Stimulated activated CD4-positive, alpha-beta T cell treated with anti-CD3 and anti-CD28 coated beads, Interleukin-4, amount 100 ng/mL, for 1 hour (primary cell): Measurements from ENCODE around the gene DPEP2.
"Not testable (repeated sequence)": the region's sequence is repeated elsewhere in the genome, so short reads cannot be mapped to it uniquely, and the experiment has no call there.

Source experiments
- DNase-seq: peaks from one replicate; pipeline ENCODE4 v3.0.0-alpha.2; 2020

DPEP2 gene

GRCh38 chr16:67975321-67976105 lies 23.8 kb downstream of the DPEP2 start:
- no peak for DNase-seq

DNA sequence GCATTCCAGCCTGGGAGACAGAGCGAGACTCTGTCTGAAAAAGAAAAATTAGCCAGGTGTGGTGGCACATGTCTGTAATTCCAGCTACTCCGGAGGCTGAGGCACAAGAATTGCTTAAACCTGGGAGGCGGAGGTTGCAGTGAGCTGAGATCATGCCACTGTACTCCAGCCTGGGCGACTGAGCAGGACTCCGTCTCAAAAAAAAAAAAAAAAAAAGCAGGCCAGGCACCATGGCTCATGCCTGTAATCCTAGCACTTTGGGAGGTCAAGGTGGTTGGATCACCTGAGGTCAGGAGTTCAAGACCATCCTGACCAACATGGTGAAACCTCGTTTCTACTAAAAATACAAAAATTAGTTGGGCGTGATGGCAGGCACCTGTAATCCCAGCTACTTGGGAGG lies 27.0 kb downstream of the DPEP2 start:
- not testable (repeated sequence) for DNase-seq

DNA sequence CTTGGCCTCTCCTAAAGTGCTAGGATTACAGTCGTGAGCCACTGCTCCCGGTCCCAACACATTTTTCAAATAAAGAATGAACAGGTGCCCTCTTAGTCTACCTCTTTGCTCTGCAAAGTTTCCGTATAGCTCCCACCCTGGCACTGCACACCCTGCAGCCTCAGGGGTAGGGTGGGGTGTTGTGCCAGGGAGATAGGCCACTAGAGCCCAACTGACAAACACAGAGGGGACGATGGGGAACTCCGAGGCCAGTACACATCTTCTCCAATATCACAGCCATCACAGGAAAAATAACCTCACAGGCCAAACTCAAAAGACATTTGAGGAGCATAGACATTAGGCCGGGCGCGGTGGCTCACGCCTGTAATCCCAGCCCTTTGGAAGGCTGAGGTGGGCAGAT lies 28.2 kb downstream of the DPEP2 start:
- DNase-seq = no peak

- no peak for DNase-seq
Observed at GRCh38 chr16:67969254-67970039, 29.8 kb downstream of the DPEP2 start.

GRCh38 chr16:67968400-67969253 lies 30.7 kb downstream of the DPEP2 start, which contains the start of gene SLC12A4:
TSS of gene SLC12A4 (minus strand) at chr16:67968637. CDS start at chr16:67968553, 84 bp downstream.
- DNase-seq = peak; percentile 86

- DNase-seq = peak; percentile 48
Observed at GRCh38 chr16:67967958-67968399, 31.3 kb downstream of the DPEP2 start.

- no peak for DNase-seq
Observed at GRCh38 chr16:67967183-67967957, 31.9 kb downstream of the DPEP2 start.

- DNase-seq = no peak
Observed at GRCh38 chr16:67966549-67967182, 32.6 kb downstream of the DPEP2 start.

DNA sequence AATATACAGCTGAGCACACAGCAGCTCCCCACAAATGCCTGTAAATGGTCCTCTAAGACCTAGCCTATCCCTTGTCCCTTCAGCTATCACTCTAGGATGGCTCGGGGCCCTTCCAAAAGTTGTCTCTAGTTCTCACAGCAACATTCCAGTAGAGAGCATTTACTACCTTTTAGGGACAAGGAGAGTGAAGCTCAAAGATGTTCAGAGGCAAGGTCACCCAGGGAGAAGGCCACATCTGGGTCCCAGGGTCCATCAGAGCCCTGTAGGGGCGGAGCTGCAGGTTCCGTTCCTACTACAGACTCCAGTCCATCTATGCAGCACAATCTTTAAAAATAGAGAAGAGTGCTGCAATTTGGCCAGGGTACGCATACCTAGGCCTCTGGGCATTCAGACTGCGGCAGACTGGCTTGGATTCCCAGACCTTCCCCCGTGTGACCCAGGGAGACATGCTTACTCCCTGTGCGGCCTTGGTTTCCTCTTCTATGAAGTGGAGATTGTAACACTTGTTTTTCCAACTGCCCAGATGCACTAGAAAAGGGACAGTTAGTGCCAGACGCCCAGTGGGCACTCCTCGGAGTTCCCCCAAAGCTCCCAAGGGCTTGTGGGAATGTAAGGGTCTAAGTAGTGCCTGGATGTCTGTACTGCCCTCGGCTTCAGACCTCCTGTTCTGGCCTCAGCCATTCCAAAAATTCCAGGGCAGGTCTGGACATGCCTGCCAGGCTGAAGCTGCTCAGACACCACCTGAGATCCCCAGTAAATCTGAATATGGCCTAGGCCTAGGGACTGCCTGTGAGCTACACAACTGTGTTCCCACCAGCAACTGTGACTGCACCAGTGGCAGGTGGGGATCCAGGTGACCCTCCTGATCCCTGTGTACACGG lies 33.4 kb downstream of the DPEP2 start:
- DNase-seq = no peak

GRCh38 chr16:67964477-67965131 lies 34.7 kb downstream of the DPEP2 start:
- no peak for DNase-seq

DNA sequence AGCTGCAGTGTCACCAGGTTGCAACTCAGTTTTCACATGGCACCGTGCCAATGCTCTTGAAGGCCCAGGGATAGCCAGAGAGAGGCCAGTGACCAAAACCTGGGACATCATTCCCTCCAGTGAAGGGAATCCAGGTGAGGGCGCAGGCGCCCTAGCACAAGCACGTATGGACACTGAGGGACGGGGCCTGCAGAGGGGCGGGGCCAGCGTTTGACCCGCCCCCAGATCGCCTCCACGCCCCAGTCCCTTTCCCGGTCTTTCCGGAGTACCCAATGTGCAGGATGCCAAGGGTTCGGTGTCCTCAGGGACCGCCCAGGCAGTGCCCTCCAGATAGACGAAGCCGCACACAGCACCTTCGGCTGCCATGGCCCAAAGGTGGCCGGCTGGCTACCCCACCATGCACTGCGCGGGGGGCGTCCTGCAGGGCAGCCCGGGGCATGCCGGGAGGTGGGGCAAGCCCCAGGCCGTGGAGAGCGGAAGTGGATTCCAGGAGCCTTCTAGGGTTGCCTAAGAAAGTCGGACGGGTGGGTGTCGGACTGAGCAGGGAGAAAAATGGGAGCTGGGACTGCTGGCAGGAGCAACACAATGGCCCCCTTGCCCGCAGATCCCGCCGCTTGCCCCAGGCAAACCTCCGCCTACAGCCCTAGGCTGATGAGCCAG lies 35.5 kb downstream of the DPEP2 start:
- DNase-seq = no peak

GRCh38 chr16:67963292-67963661 lies 36.0 kb downstream of the DPEP2 start:
- no peak for DNase-seq

GRCh38 chr16:67962135-67962534 lies 37.1 kb downstream of the DPEP2 start:
- DNase-seq = no peak

DNA sequence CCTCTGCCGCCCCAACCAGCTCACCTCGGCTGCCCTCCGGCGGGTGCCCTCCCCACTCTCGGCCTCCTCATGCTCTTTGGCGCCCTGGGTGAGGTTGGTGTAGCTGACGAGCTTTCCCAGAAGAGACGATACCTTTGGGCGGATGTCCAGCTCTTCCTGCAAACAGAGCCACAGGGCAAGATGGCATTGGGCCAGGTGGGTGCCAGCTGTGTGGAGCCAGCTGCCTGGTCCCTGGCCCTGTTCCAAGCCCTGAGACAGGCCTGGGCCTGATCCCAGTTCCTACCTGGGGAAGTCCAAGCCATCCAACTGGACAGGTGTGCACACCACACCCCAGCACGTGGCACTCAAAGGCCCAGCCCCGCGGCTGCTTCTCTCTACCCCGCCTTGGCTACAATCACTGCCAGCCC lies 37.7 kb downstream of the DPEP2 start:
- DNase-seq = no peak

GRCh38 chr16:67959536-67960329 lies 39.6 kb downstream of the DPEP2 start:
- DNase-seq = no peak

DNA sequence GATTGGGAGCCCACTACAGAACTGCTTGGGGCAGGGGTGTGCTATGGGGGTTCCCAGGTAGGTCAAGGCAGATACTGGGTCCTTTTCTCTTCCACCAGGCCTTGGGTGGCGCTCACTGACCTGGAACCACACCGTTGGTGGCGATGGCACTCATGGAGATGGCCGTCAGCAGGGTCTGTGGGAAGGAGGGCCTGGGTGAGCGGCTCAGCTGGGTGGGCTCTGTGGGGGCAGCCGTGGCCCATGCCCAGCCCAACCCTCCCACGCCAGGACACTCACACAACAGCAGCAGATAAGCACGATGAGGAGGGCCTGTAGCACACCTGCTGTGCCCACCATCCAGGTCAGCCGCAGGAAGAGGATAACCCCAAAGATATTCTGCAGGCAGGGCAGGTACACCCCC lies 41.7 kb downstream of the DPEP2 start:
- no peak for DNase-seq

GRCh38 chr16:67954421-67955196 lies 44.7 kb downstream of the DPEP2 start:
- DNase-seq = no peak
